RKO (cell line): ENCODE measurements around the gene MFGE8.

Source experiments
- DNase-seq: peaks from one replicate; pipeline ENCODE4 v3.0.0-alpha.2; 2016; ENCODE audit warnings: low spot score

The MFGE8 gene

GRCh38 chr15:88918738-88919137, 5.6 kb upstream of the MFGE8 start:
- peak; percentile 97 for DNase-seq

- no peak for DNase-seq
Observed at GRCh38 chr15:88917760-88918159, 4.6 kb upstream of the MFGE8 start.

DNA sequence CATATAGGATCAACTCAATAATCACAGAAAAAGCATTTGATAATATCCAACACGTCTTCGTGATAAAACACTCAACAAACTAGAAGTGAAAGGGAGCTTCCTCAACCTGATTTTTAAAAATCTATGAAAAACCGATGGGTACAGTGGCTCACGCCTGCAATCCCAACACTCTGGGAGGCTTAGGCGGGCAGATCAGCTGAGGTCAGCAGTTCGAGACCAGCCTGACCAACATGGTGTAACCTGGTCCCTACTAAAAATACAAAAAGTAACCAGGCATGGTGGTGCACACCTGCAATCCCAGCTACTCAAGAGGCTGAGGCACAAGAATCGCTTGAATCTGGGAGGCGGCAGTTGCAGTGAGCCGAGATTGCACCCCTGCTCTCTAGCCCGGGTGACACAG, 2.2 kb upstream of the MFGE8 start:
- DNase-seq: no peak

GRCh38 chr15:88913850-88914169, 631 bp upstream of the MFGE8 start:
- DNase-seq: peak; percentile 28

DNA sequence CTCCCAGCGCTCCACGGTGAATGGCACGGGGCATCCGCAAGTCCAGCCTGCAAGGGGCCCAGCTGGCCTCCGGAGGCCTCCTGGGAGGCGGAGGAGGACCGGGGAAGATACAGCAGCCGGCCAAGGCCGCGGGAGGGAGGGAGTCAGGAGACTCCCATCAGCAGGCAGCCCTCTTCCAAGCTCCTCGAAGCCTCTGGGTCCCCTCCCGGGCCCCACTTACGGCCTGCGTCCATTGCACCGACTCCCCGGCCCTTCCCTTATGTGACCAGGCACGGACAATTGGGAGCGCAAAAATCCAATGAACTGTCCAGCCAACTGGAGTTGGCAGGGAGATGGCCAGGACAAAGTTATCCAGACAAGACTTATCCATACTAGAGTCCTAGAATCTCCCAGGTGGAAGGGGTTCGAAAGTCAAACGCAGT, 668 bp downstream of the MFGE8 start:
- no peak for DNase-seq

- peak; percentile 32 for DNase-seq
Observed at GRCh38 chr15:88911766-88912118, 1.4 kb downstream of the MFGE8 start.

DNA sequence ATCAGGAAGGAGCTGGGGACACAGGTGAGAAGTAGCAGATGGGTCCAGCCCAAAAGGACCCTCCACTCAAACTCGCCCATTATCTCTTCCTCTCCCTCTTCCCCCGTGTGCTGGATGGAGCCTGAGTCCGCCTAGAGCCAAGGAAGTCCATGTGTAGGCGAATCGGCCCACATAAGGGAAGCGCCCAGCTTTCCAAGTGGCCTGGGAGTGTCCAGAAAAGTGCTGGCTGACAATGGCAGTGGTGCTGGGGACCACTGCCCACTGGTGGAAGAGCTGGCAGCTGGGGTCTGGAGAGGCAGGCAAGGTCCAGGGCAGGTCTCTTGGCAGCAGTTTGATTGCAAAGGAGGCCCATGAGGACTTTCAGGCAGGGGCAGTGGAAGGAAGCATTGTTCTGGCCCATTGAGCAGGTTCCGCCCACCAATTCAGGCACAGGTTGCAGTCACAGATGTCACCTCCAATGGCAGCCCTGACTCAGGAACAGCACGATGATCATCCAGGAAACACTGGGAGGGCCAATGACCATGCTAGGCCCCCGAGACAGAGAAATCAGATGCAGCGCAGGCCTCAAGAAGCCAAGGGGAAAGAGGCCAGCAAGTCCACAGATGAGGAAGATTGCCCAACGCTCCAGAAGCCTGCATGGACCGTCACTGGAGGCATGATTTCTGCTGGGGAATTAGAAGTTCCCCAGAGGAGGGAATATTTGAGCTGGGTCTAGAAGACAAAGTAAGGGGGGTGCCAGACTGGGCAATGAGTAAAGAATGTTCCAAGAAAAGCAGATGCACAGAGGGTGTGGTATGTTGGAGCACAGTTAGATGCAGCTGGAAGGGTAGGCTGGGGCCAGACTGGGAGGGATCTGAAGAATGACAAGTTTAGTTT, 3.0 kb downstream of the MFGE8 start:
- no peak for DNase-seq

DNA sequence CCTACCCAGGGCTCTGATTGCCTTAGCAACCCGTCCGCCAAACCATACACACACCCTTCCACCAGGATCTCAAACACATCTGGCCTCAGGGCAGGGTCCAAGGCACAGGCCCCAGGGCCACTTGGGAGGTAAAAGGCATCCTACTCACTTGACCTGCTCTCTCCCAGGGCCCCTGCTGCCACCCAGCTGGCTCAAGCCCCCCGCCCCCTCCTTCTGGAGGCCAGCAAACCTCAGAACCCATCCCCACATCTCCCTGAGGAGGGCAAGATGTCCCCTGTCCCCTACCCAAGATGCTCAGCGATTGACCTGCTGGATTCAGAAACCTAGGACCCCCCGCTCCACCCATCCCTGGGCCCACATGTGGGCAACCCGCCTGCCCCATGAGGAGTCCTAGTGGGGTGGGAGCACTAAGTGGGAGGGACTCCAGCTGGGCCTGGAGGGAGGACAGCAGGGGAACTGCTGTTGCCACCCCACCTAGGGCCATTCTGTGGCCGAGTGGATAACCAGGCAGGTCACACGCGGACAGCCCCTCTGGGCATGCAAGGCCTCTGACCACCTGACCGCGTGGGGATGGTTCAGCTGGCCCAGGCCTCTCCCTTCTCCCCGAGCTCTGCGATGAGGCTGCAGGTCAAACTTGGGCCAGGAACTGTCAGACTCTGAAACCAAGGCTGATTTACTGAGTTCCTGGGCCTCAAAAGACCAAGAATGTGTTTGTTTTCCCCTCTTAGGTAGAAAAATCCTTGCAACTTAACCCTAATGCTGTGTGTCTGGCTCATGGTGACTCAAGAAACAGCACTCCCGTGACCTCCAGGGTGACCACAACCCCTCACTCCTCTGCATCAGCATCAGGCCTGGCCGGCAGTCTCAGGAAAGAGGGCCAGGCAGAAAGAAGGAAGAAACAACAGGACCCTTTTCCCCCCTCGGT, 4.2 kb downstream of the MFGE8 start:
- DNase-seq: no peak

DNA sequence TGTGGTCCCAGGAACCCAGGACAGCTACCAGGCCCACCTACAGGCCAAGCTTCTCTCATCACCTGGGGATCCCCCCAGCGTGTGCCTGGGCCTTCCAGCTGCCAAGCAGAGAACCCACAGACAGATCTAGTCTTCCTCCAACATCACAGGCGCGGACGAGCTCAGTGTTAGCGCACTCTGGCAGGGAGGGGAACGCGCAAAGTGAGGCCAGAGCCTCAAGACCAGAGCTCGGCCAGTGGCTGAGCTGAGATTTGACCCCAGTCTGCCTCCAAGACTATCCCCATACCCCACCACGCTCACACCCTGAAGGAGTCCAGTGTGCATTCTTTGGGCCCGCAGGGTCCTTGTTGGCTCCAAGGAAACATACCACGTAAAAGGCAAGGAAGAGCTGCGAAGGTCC, 5.1 kb downstream of the MFGE8 start:
- DNase-seq: no peak

- DNase-seq: no peak
Observed at GRCh38 chr15:88907111-88907510, 6.1 kb downstream of the MFGE8 start.

DNA sequence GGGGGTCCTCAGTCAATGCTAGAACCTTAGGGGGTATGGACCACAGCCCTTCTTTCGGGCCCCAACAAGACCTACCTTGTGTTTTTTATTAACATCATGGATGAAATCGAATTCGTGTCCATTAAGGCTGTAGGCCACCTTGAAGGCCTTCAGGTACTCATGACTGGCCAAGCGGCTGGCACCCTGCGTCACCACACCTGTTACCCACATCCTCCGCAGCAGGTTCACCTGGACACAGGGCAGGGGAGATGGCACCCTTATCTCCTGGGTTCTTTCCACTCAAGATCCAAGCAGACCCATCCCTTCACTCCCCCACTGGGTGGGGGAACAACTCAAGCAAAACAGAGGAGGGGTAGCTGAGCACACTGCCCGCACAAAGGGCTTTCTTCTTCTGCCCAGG, 6.6 kb downstream of the MFGE8 start:
- no peak for DNase-seq

- no peak for DNase-seq
Observed at GRCh38 chr15:88906130-88906529, 7.0 kb downstream of the MFGE8 start.

GRCh38 chr15:88905576-88905975, 7.6 kb downstream of the MFGE8 start:
- DNase-seq: no peak

DNA sequence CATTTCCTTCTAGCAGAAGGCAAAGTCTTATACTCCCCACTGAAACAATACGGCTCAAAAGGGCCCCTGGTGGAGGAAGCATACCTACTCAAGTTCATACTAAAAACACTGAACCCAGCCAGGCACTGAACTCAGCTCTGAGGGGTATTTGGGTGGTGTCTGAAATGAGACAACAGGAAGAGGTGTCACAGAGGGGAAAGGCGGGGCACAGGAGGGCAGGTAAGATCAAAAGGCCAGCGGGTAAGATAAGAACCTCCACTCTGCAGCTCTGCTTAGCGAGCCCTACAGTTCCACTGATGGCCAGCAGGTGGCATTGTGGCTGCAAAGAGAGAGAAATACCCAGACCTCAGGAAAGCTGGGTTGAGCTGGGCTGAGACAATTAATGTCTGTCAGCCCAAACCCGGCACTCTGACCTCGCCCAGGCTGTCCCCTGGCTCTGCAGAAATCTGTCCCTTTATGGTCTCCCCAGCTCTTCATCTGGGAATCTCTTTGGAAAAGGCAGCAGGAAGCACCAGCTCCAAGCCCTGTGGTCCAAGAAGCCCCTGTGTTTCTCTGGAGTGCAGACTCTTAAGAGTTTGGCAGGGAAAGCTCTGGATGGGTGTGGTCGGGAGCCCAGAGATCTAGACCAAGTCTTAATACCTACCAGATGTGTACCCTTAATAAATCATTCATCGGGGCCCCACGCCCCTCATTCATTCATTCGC, 8.4 kb downstream of the MFGE8 start:
- DNase-seq: peak; percentile 62

GRCh38 chr15:88904257-88904623, 8.9 kb downstream of the MFGE8 start:
- DNase-seq: no peak

DNA sequence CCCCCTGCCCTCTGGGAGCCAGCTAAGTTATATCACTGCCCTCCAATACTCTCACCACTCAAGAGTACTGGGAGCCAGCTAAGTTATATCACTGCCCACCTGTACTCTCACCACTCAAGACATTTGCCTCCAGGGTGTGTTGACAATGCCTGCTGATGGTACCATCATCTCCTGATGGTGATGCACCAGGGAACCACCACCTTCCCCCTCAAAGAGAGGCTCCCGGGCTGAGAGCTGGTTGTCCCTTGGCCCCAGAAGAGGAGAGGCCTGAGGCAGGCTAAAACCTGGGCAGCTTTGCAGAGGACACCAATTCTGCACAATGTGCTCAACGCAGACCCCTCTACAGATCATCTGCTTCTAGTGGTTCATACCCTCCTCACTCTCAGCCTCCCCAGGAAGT, 10.3 kb downstream of the MFGE8 start:
- DNase-seq: no peak

GRCh38 chr15:88902221-88902835, 10.9 kb downstream of the MFGE8 start:
- no peak for DNase-seq

- DNase-seq: no peak
Observed at GRCh38 chr15:88901508-88902220, 11.5 kb downstream of the MFGE8 start.

DNA sequence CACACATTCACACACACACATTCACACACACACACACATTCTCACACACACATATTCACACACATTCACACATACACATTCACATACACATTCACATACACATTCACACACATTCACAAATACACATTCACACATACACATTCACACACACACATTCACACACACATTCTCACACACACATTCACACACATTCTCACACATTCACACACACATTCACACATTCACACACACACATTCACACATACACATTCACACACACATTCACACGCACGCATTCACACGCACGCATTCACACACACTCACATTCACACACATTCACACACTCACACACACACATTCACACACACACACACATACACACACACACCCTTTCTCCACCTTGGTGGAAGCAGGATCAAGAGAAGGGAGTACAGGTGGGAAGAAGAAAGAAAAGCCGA, 12.2 kb downstream of the MFGE8 start:
- no peak for DNase-seq

GRCh38 chr15:88900309-88900981, 12.7 kb downstream of the MFGE8 start:
- DNase-seq: peak; percentile 33

GRCh38 chr15:88899251-88899650, 13.9 kb downstream of the MFGE8 start:
- DNase-seq: no peak
